RCC 7860 (cell line): ENCODE measurements around the gene C6orf89.
A peak's percentile ranks its signal among the peaks of the same experiment; 100 is the strongest.
"Not testable (repeated sequence)": the region's sequence is repeated elsewhere in the genome, so short reads cannot be mapped to it uniquely, and the experiment has no call there.

ENCODE experiments used
- DNase-seq: peaks from one replicate; pipeline ENCODE4 v3.0.0-alpha.2; 2015; ENCODE audit warnings: low spot score
- FAIRE-seq: peaks from 2 replicates; lab custom pipeline; 2012; peaks lifted over from hg19 to GRCh38; lab: Jason Lieb, UNC

C6orf89 gene

GRCh38 chr6:36942329-36942728 lies 56.6 kb downstream of the C6orf89 start:
- DNase-seq, FAIRE-seq: not testable (repeated sequence)

GRCh38 chr6:36944650-36945049 lies 58.9 kb downstream of the C6orf89 start:
- DNase-seq = no peak
- no peak for FAIRE-seq

- FAIRE-seq (no peak), DNase-seq (no peak)
These were observed 59.5 kb downstream of the C6orf89 start for GRCh38 chr6:36945301-36945700.

GRCh38 chr6:36946526-36946925 lies 60.8 kb downstream of the C6orf89 start:
- no peak for FAIRE-seq
- DNase-seq = no peak

GRCh38 chr6:36947570-36948351 lies 62.0 kb downstream of the C6orf89 start:
- DNase-seq (no peak), FAIRE-seq (no peak)

- FAIRE-seq, DNase-seq: not testable (repeated sequence)
These were observed 63.3 kb downstream of the C6orf89 start for GRCh38 chr6:36949076-36949475.

- DNase-seq (peak; percentile 28), FAIRE-seq (no peak)
These were observed 63.9 kb downstream of the C6orf89 start for GRCh38 chr6:36949636-36950035.

- DNase-seq (no peak), FAIRE-seq (no peak)
These were observed 68.1 kb downstream of the C6orf89 start for GRCh38 chr6:36953931-36954261.

- no peak for DNase-seq
- FAIRE-seq = no peak
These were observed 68.6 kb downstream of the C6orf89 start, which contains the start of gene PI16 for GRCh38 chr6:36954262-36954931. Gene PI16, plus strand, starts transcription at chr6:36954738. Its CDS starts 23 bp downstream, at chr6:36954761.

GRCh38 chr6:36955136-36955535 lies 69.4 kb downstream of the C6orf89 start:
- no peak for FAIRE-seq
- DNase-seq = no peak

GRCh38 chr6:36955671-36956445 lies 70.1 kb downstream of the C6orf89 start:
- DNase-seq (no peak), FAIRE-seq (no peak)

GRCh38 chr6:36956446-36956820 lies 70.7 kb downstream of the C6orf89 start:
- FAIRE-seq = no peak
- no peak for DNase-seq

- DNase-seq = no peak
These were observed 72.1 kb downstream of the C6orf89 start for GRCh38 chr6:36957773-36958271.

GRCh38 chr6:36958775-36959554 lies 73.2 kb downstream of the C6orf89 start:
- no peak for DNase-seq
- FAIRE-seq = no peak

More at GRCh38 chr6:36957773-36958271, 72.1 kb downstream of the C6orf89 start:
- FAIRE-seq = no peak

- FAIRE-seq (no peak), DNase-seq (no peak)
These were observed 74.0 kb downstream of the C6orf89 start for GRCh38 chr6:36959555-36960250.

- FAIRE-seq = no peak
- no peak for DNase-seq
These were observed 76.0 kb downstream of the C6orf89 start for GRCh38 chr6:36961441-36962435.

GRCh38 chr6:36962874-36963273 lies 77.1 kb downstream of the C6orf89 start:
- FAIRE-seq = no peak

GRCh38 chr6:36963451-36964290 lies 77.9 kb downstream of the C6orf89 start:
- FAIRE-seq = no peak
- DNase-seq = no peak

More at GRCh38 chr6:36962874-36963273, 77.1 kb downstream of the C6orf89 start:
- no peak for DNase-seq
